Measurements from ENCODE around the gene DOCK8. TPM values are rescaled to one million over a fixed set of nuclear protein-coding genes. Genes with fewer than 3 reads are reported as not detected.

DOCK8 gene
- total RNA-seq, 1 experiment from 2014 or later = 0.37 TPM

GRCh38 chr9:446074-446699 is 231.5 kb downstream of the DOCK8 start:
- no peaks in the 10 kb centered on the region for H3K9me2 ChIP-seq (ENCODE audit: insufficient read depth)
- H3K36me3 ChIP-seq (ENCODE audit: control insufficient read depth in 1 of 2, insufficient read depth in 2 of 2, low read length in 2 of 2) = no peaks in the 10 kb centered on the region
- peaks cover 11 to 15% of the 10 kb centered on the region in 2 experiments for H3K4me1 ChIP-seq (ENCODE audit: control insufficient read depth in 1 of 2, insufficient read depth in 2 of 2, low read length in 2 of 2)
- no peak for ATAC-seq
- intact Hi-C loops (cut with micrococcal nuclease) = no loop called here
- no peak overlapping the region for H3K27ac ChIP-seq (ENCODE audit: low read depth, low read length)
- no peak overlapping the region for H3K9ac ChIP-seq (ENCODE audit: low read length)
- no peak overlapping the region for H3K4me3 ChIP-seq (replicated peaks in 1 of 2; ENCODE audit: low read depth in 1 of 2, low read length in 2 of 2)
- no peaks in the 10 kb centered on the region for H3K79me2 ChIP-seq (ENCODE audit: insufficient read depth, low read length)
- H3K27me3 ChIP-seq (ENCODE audit: insufficient read depth, low read length) = no peaks in the 10 kb centered on the region
- H2AFZ ChIP-seq (ENCODE audit: low read depth, low read length, poor library complexity, severe bottlenecking) = no peak overlapping the region
- RAD21 ChIA-PET (ENCODE audit: low non-redundant PET in 1 of 2, low total read pairs in 2 of 2, uncharacterized antibody in 2 of 2, unreplicated experiment in 2 of 2) = no interaction called here
- DNase-seq (ENCODE audit: low read depth, low spot score) = no peak
- no peaks in the 10 kb centered on the region for H4K20me1 ChIP-seq (ENCODE audit: insufficient read depth)
- H3K4me2 ChIP-seq (ENCODE audit: low read length) = no peak overlapping the region
- no TSS peak for BruUV-seq (replicated peaks)
- H3K9me3 ChIP-seq (ENCODE audit: control insufficient read depth in 1 of 2, insufficient read depth in 1 of 2, low read depth in 1 of 2, low read length in 2 of 2) = no peaks in the 10 kb centered on the region
- TF ChIP-seq YY1 (IDR thresholded peaks at IDR 0.05; ENCODE audit: extremely low read depth, insufficient replicate concordance, low read depth, low read length) (no peak), TCF7L2 (IDR thresholded peaks at IDR 0.05; ENCODE audit: borderline replicate concordance, extremely low read depth, insufficient read depth, insufficient read length) (no peak), ATF3 (IDR thresholded peaks at IDR 0.05) (no peak), POLR2AphosphoS5 (IDR thresholded peaks at IDR 0.05; ENCODE audit: low read depth, low read length) (no peak), POLR2A (IDR thresholded peaks at IDR 0.05; ENCODE audit: borderline replicate concordance, extremely low read depth, insufficient read depth, insufficient read length) (no peak), ZNF274 (IDR thresholded peaks at IDR 0.05; ENCODE audit: low read depth, low read length) (no peak), SIN3A (IDR thresholded peaks at IDR 0.05; ENCODE audit: low read depth) (no peak), FOSL1 (IDR thresholded peaks at IDR 0.05; ENCODE audit: low read depth) (no peak), SP1 (IDR thresholded peaks at IDR 0.05; ENCODE audit: low read depth) (no peak), MAX (IDR thresholded peaks at IDR 0.05) (no peak), ELF1 (IDR thresholded peaks at IDR 0.05; ENCODE audit: borderline replicate concordance, low read depth) (no peak)
- CTCF ChIA-PET = no interaction called here
- POLR2A ChIA-PET = no interaction called here

Measured in HCT116 (cell line).